HG02798 (cell line): ENCODE results near the gene PDP2.

ENCODE experiments used
- ATAC-seq: cut with Tn5 transposase; IDR thresholded peaks from one replicate; pipeline ENCODE4 v1.9.1; 2021; ENCODE audit warnings: mild to moderate bottlenecking; ENCODE audit not compliant: unreplicated experiment, poor library complexity

PDP2 gene

DNA sequence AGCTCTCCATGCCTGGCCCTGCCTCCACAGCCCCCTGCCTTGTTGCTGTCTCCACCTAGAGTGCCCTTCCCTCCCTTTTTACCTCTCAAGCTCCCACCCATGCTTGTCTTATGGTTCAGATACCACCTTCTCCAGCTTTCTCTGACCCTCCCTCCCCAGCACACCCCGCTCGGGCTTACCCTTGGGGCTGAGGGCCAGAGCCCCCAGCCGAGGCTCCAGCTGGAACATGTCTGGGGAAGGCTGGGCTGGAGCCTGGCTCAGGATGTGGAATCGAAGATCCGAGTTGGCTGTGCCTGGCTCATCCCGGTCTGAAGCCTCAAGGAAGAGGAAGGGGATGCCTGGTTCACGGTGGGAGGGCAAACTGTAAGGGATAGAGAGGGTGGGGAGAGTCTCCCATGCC, 34.7 kb downstream of the PDP2 start:
- ATAC-seq: no peak

DNA sequence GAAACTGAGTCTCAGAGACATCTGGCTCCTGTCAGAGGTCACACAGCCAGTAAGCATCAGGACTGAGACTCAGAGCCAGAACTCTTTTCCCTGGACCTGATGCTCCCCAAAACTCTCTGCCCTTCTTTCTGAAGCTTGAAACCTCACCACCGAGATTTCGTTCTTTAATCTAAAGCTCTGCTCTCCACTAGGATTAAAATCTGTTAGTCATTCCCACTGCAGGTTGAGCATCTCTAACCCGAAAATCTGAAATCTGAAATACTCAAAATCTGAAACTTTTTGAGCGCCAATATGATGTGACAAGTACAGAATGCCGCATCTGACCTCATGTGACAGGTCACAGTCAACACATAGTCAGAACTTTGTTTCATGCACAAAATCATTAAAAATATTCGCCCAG, 36.2 kb downstream of the PDP2 start:
- ATAC-seq: no peak

GRCh38 chr16:66917741-66918140, 37.4 kb downstream of the PDP2 start:
- ATAC-seq: no peak

- no peak for ATAC-seq
Measured at GRCh38 chr16:66918355-66918754, 38.0 kb downstream of the PDP2 start.

- no peak for ATAC-seq
Measured at GRCh38 chr16:66918803-66919568, 38.7 kb downstream of the PDP2 start, which contains the start of gene CDH16. TSS of gene CDH16 (minus strand) at chr16:66918885. CDS start at chr16:66918065, 820 bp downstream.

GRCh38 chr16:66919569-66920298, 39.4 kb downstream of the PDP2 start:
- ATAC-seq: no peak

DNA sequence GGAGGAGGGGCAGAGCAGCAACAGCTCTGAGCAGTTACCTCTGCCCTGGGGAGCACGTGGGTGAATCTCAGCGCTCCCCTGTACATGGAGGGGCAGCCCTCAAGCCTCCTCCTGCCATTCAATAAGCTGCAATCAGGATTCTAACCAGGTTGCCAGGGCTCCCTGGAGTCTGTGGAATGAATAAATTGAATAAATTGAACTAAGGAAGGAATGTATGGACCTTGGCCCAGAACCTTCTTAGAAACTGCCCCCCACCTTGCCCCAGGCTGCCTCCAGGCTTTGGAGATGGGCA, 39.9 kb downstream of the PDP2 start:
- ATAC-seq: no peak

GRCh38 chr16:66920924-66921680, 40.8 kb downstream of the PDP2 start:
- no peak for ATAC-seq

GRCh38 chr16:66921729-66922450, 41.6 kb downstream of the PDP2 start:
- no peak for ATAC-seq

GRCh38 chr16:66923247-66923731, 43.0 kb downstream of the PDP2 start:
- ATAC-seq: no peak

DNA sequence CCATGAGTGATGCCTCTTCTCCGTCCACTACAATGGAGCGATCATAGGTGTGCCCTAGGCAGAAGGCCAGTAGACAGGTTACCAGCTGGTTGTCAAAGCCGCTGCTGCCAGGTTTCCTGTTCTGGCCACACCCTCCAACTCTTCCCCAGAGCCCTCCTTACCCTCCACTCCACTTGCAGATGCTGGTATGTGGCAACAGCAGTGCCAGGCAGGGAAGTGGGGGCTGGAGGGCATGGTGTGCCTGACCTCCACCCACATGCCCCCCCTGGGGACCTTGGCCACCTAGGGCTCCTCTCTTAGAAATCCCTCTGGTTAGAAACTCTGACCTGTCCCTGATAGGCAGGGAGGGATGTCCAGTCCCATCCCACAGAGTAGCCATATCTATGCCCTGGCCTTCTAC, 43.6 kb downstream of the PDP2 start:
- ATAC-seq: no peak

- peak; percentile 28 for ATAC-seq
Measured at GRCh38 chr16:66924527-66925321, 44.4 kb downstream of the PDP2 start.

GRCh38 chr16:66925322-66925840, 45.1 kb downstream of the PDP2 start, which contains the start of gene RRAD:
TSS of gene RRAD (minus strand) at chr16:66925535. CDS start at chr16:66925179, 356 bp downstream.
- peak; percentile 19 for ATAC-seq

DNA sequence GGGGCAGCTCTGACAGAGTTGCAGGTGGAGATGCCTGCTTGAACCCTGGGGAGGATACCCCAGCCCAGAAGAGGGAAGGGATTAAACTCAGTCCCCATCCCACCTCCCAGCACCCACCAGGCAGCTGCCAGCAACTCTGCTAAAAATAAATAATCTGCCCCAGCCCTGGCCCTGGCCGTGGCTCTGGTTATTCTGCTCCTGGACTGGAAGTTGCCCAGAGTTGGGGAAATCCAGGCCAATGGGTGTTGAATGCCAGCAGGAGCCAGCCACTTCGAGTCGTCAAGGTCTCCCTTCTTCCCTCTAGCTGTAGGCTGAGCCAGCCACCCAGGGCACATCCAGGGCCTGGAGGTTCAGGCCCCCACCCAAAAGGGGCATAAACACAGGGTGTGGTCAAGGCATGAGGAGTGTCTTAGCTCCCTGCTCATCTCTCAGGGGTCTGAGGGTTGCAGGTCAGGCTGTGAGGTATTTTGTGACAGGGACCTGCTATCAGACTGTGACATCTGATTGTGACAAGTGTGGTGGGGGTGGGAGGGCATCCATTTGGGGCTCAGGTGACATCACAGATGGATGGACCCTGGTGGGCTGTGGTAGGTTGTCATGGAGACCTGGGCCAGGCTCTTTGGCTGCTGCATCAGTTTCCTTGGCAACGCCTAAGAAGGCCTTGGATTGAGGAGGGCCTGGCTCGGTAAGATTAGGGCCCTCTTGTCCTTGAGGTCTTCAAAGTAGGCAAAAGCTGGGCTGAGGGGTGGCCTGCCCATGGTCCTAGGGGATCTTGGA, 46.0 kb downstream of the PDP2 start:
- ATAC-seq: no peak

- ATAC-seq: no peak
Measured at GRCh38 chr16:66926961-66927436, 46.7 kb downstream of the PDP2 start.

GRCh38 chr16:66927918-66928649, 47.8 kb downstream of the PDP2 start:
- no peak for ATAC-seq

- ATAC-seq: no peak
Measured at GRCh38 chr16:66928702-66929388, 48.5 kb downstream of the PDP2 start.
